Peyer's patch (tissue), 4 donors: Measurements from ENCODE around the gene NLGN4X. TPM values are rescaled to one million over a fixed set of nuclear protein-coding genes. Genes with fewer than 3 reads are reported as not detected.

Experiments used
- DNase-seq, 3 donors: peaks; one replicate each; pipeline ENCODE4 v3.0.0-alpha.2; 2017 to 2019
- H3K27ac ChIP-seq, 4 donors: fragments of 200-600 bp; sonication (generic); one replicate each; pipeline ENCODE4 v1.5.1; 2016 to 2019
- H3K27me3 ChIP-seq, 2 donors: fragments of 200-600 bp; sonication (generic); one replicate each; pipeline ENCODE4 v1.5.1; 2019
- H3K36me3 ChIP-seq, 3 donors: fragments of 200-600 bp; sonication (generic); one replicate each; pipeline ENCODE4 v1.5.1; 2016 to 2019
- H3K4me1 ChIP-seq, 4 donors: fragments of 200-600 bp; sonication (generic); one replicate each; pipeline ENCODE4 v1.5.1; 2016 to 2019
- H3K4me3 ChIP-seq, 4 donors: fragments of 200-600 bp; sonication (generic); 1 replicate in 3 of 4; 2 replicates in 1 of 4; pipeline ENCODE4 v1.5.1; 2016 to 2019; ENCODE audit warnings: mild to moderate bottlenecking in 1 of 4
- H3K9me3 ChIP-seq, 4 donors: fragments of 200-600 bp; sonication (generic); one replicate each; pipeline ENCODE4 v1.5.1; 2016 to 2019; ENCODE audit warnings: mild to moderate bottlenecking in 1 of 4
- CTCF ChIP-seq, 6 experiments: fragments of 450-650 bp in 4 of 6; fragments of 200-600 bp in 2 of 6; sonication (generic) in 1 of 6; IDR thresholded peaks; one replicate each; pipeline ENCODE4 v1.5.1; 2017 to 2019; ENCODE audit warnings: antibody characterized with exemption in 6 of 6, mild to moderate bottlenecking in 3 of 6, moderate library complexity in 1 of 6
- POLR2A ChIP-seq, 2 donors: fragments of 450-650 bp; IDR thresholded peaks; one replicate each; pipeline ENCODE4 v1.5.1; 2017; ENCODE audit warnings: antibody characterized with exemption in 2 of 2, mild to moderate bottlenecking in 2 of 2, moderate library complexity in 2 of 2
- total RNA-seq, 4 donors: library from RNA; depleted of rRNA; stranded (reverse); fragments of >200 nt; gene quantifications; one replicate each; pipeline ENCODE4 v1.1.0, GENCODE V29; 2016

Gene NLGN4X
- total RNA-seq, 4 donors from 2014 or later = 1.1 to 5.0 (median 2.4) TPM

GRCh38 chrX:5958523-5958922, 270.1 kb downstream of the NLGN4X start:
- Histone ChIP-seq H3K4me1 (no peaks in the 10 kb centered on the region), H3K27ac (no peak overlapping the region), H3K9me3 (no peaks in the 10 kb centered on the region), H3K27me3 (no peaks in the 10 kb centered on the region), H3K4me3 (no peak overlapping the region), H3K36me3 (no peaks in the 10 kb centered on the region)
- DNase-seq = no peak
- no peak for TF ChIP-seq CTCF (IDR thresholded peaks at IDR 0.05)

GRCh38 chrX:5957506-5957905, 271.2 kb downstream of the NLGN4X start:
- Histone ChIP-seq H3K27me3 (no peaks in the 10 kb centered on the region), H3K4me1 (no peaks in the 10 kb centered on the region), H3K36me3 (no peaks in the 10 kb centered on the region), H3K4me3 (no peak overlapping the region), H3K9me3 (no peaks in the 10 kb centered on the region), H3K27ac (no peak overlapping the region)
- TF ChIP-seq POLR2A (IDR thresholded peaks at IDR 0.05) (no peak), CTCF (IDR thresholded peaks at IDR 0.05) (no peak)
- DNase-seq = no peak

GRCh38 chrX:5936438-5936837, 292.2 kb downstream of the NLGN4X start:
- Histone ChIP-seq H3K27ac (no peak overlapping the region), H3K4me1 (no peaks in the 10 kb centered on the region), H3K9me3 (no peaks in the 10 kb centered on the region), H3K27me3 (no peaks in the 10 kb centered on the region), H3K4me3 (no peak overlapping the region), H3K36me3 (no peaks in the 10 kb centered on the region)
- DNase-seq = no peak
- no peak for TF ChIP-seq POLR2A (IDR thresholded peaks at IDR 0.05)

GRCh38 chrX:5928224-5928623, 300.4 kb downstream of the NLGN4X start:
- Histone ChIP-seq H3K27ac (no peak overlapping the region), H3K4me1 (no peaks in the 10 kb centered on the region), H3K4me3 (no peak overlapping the region), H3K27me3 (no peaks in the 10 kb centered on the region), H3K36me3 (no peaks in the 10 kb centered on the region), H3K9me3 (no peaks in the 10 kb centered on the region)
- TF ChIP-seq CTCF (IDR thresholded peaks at IDR 0.05) (no peak), POLR2A (IDR thresholded peaks at IDR 0.05) (no peak)
- DNase-seq = no peak

- Histone ChIP-seq H3K4me1 (no peaks in the 10 kb centered on the region), H3K36me3 (no peaks in the 10 kb centered on the region), H3K27me3 (no peaks in the 10 kb centered on the region), H3K9me3 (no peaks in the 10 kb centered on the region), H3K4me3 (no peak overlapping the region), H3K27ac (no peak overlapping the region)
- TF ChIP-seq CTCF (IDR thresholded peaks at IDR 0.05) = no peak
- TF ChIP-seq POLR2A (IDR thresholded peaks at IDR 0.05) = no peak
- no peak for DNase-seq
Measured at GRCh38 chrX:5916945-5917344, 311.7 kb downstream of the NLGN4X start.

GRCh38 chrX:5915783-5916182, 312.9 kb downstream of the NLGN4X start:
- H3K36me3 ChIP-seq = no peaks in the 10 kb centered on the region
- H3K9me3 ChIP-seq = no peaks in the 10 kb centered on the region
- no peak overlapping the region for H3K27ac ChIP-seq
- no peaks in the 10 kb centered on the region for H3K27me3 ChIP-seq
- TF ChIP-seq CTCF (IDR thresholded peaks at IDR 0.05) = no peak
- TF ChIP-seq POLR2A (IDR thresholded peaks at IDR 0.05) = no peak
- DNase-seq = no peak
- no peaks in the 10 kb centered on the region for H3K4me1 ChIP-seq
- H3K4me3 ChIP-seq = no peak overlapping the region
